Lower leg skin (tissue), 3 donors: ENCODE data around the gene IMMP2L.

Experiments
- CTCF ChIP-seq, 3 donors: fragments of 450-650 bp; IDR thresholded peaks; one replicate each; pipeline ENCODE4 v1.5.1; 2016; ENCODE audit warnings: antibody characterized with exemption in 3 of 3, mild to moderate bottlenecking in 3 of 3, moderate library complexity in 2 of 3
- POLR2A ChIP-seq, 2 donors: fragments of 450-650 bp; IDR thresholded peaks; one replicate each; pipeline ENCODE4 v1.6.1; 2016 to 2017; ENCODE audit warnings: antibody characterized with exemption in 2 of 2, mild to moderate bottlenecking in 1 of 2, moderate library complexity in 1 of 2

GRCh38 chr7:111029141-111029572 lies 533.1 kb downstream of the IMMP2L start:
- TF ChIP-seq POLR2A (IDR thresholded peaks at IDR 0.05), result no peak
- no peak for TF ChIP-seq CTCF (IDR thresholded peaks at IDR 0.05)
